T-cell (primary cell): ENCODE results near the gene PAFAH2. TPM values are rescaled to one million over a fixed set of nuclear protein-coding genes. Genes with fewer than 3 reads are reported as not detected.

ENCODE experiments used
- ATAC-seq, 4 experiments: fragments of 200-7000 bp in 3 of 4; fragments of 150-1000 bp in 1 of 4; cut with Tn5 transposase; replicated peaks in 1 of 4; 1 replicate in 3 of 4; 2 replicates in 1 of 4; pipeline ENCODE4 v1.10.0; 2021; ENCODE audit warnings: moderate library complexity in 3 of 4, mild to moderate bottlenecking in 2 of 4, moderate number of reproducible peaks in 1 of 4
- CTCF ChIA-PET, 2 donors: fragments of 300-600 bp; sonication (Branson Sonifier 250); formaldehyde crosslinking; loops; one replicate each; lab custom pipeline; 2022; ENCODE audit warnings: antibody characterized with exemption in 2 of 2; lab: Charles Lee
- POLR2A ChIA-PET, 2 donors: fragments of 300-600 bp; sonication (Branson Sonifier 250); formaldehyde crosslinking; loops; one replicate each; lab custom pipeline; 2022; ENCODE audit warnings: antibody characterized with exemption in 2 of 2; lab: Charles Lee
- DNase-seq, 35 experiments: peaks; one replicate each; pipeline versions ENCODE4 v3.0.0 to v3.0.0-alpha.2; 2013 to 2023
- H3K27ac ChIP-seq: one replicate; pipeline ENCODE4 v1.5.1; 2013; ENCODE audit warnings: low read length
- H3K27me3 ChIP-seq, 2 experiments: replicated peaks in 1 of 2; 1 replicate in 1 of 2; 2 replicates in 1 of 2; pipeline versions ENCODE4 v1.6.1 to v1.7.0; 2013; ENCODE audit warnings: low read length in 1 of 2, mixed read lengths in 1 of 2; ENCODE audit not compliant: control insufficient read depth in 2 of 2, insufficient read depth in 2 of 2; ENCODE audit errors: extremely low read depth in 1 of 2
- H3K36me3 ChIP-seq, 2 donors: 1 replicate in 1 of 2; 2 replicates in 1 of 2; pipeline versions ENCODE4 v1.6.1 to v1.7.0; 2013; ENCODE audit warnings: low read length in 1 of 2; ENCODE audit not compliant: control insufficient read depth in 2 of 2, insufficient read depth in 1 of 2; ENCODE audit errors: extremely low read depth in 1 of 2
- H3K4me1 ChIP-seq, 2 experiments: 1 replicate in 1 of 2; 2 replicates in 1 of 2; pipeline versions ENCODE4 v1.6.1 to v1.7.0; 2013; ENCODE audit warnings: low read length in 2 of 2, mixed read lengths in 1 of 2; ENCODE audit not compliant: insufficient read depth in 2 of 2, control insufficient read depth in 1 of 2; ENCODE audit errors: extremely low read depth in 1 of 2
- H3K4me3 ChIP-seq, 2 donors: 1 replicate in 1 of 2; 2 replicates in 1 of 2; pipeline versions ENCODE4 v1.5.1 to v1.7.0; 2013; ENCODE audit warnings: mild to moderate bottlenecking in 2 of 2, low read length in 1 of 2, moderate library complexity in 1 of 2; ENCODE audit not compliant: control insufficient read depth in 1 of 2; ENCODE audit errors: extremely low read depth in 1 of 2
- H3K9me3 ChIP-seq: 2 replicates; pipeline ENCODE4 v1.7.0; 2013
- H3K27ac Mint-ChIP-seq, 2 donors: one replicate each; pipeline ENCODE4 v1.8.0; 2020 to 2021; ENCODE audit warnings: mild to moderate bottlenecking in 2 of 2, mixed read lengths in 2 of 2
- H3K27me3 Mint-ChIP-seq, 2 donors: one replicate each; pipeline ENCODE4 v1.8.0; 2021 to 2022; ENCODE audit warnings: mixed read lengths in 2 of 2
- H3K36me3 Mint-ChIP-seq: one replicate; pipeline ENCODE4 v1.8.0; 2021; ENCODE audit warnings: mixed read lengths
- H3K4me1 Mint-ChIP-seq, 3 donors: one replicate each; pipeline ENCODE4 v1.8.0; 2020 to 2022; ENCODE audit warnings: mixed read lengths in 3 of 3, mild to moderate bottlenecking in 1 of 3
- H3K4me3 Mint-ChIP-seq, 3 donors: one replicate each; pipeline ENCODE4 v1.8.0; 2020 to 2022; ENCODE audit warnings: mild to moderate bottlenecking in 3 of 3, mixed read lengths in 3 of 3, moderate library complexity in 3 of 3
- H3K9me3 Mint-ChIP-seq, 3 donors: one replicate each; pipeline ENCODE4 v1.8.0; 2020 to 2022; ENCODE audit warnings: mixed read lengths in 3 of 3
- WGBS: methylation state at CpG from one replicate; pipeline ENCODE4 v1.1.5; 2013; ENCODE audit warnings: missing lambda C conversion rate; ENCODE audit not compliant: insufficient coverage; 5-methylcytosine and 5-hydroxymethylcytosine counted together
- total RNA-seq, 35 experiments: library from RNA in 6 of 35; stranded (reverse) in 6 of 35; fragments of 120-200 nt in 1 of 35; gene quantifications; one replicate each; pipeline versions ENCODE4 v1.2.1 to v1.2.4 and lab custom pipeline; 2013 to 2026

The PAFAH2 gene
- total RNA-seq, 5 donors from 2014 or later (not counting 1 experiment from before 2014, with no cell fraction given) = 10.2 to 30.2 (median 17.3) TPM

DNA sequence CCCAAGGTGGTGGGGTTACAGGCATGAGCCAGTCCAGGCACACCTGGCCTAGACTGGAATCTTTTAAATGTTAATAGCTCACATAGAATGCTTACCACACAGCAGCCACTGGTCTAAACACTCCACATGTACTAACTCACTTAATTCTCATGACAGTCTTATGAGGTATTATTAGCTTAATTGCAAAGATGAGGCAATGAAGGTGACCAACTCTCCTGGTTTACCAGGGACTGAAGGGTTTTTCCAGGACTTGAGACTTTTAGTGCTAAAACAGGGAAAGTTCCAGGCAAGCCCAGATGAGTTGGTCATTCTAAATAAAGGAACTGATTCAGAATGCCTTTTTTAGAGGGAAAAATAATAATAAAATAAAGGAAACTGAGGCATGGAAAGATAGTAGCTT, 84.7 kb downstream of the PAFAH2 start:
- H3K27me3 Mint-ChIP-seq = no peaks in the 10 kb centered on the region
- Histone ChIP-seq H3K36me3 (no peaks in the 10 kb centered on the region), H3K27ac (no peak overlapping the region), H3K9me3 (no peaks in the 10 kb centered on the region), H3K4me3 (no peak overlapping the region), H3K27me3 (no peaks in the 10 kb centered on the region), H3K4me1 (peaks cover 6 to 9% of the 10 kb centered on the region in 2 experiments)
- no peak overlapping the region for H3K4me3 Mint-ChIP-seq
- ChIA-PET CTCF (interaction anchor here in 1 of 2 donors (0.9 kb wide), 1 partner anchor 84 kb away, joined by 3 read pairs; the partner anchor contains the start of gene PAFAH2), POLR2A (interaction anchor here (0.5 to 0.6 kb wide), 2 partner anchors 11 to 519 kb away, joined by 3 read pairs; no protein-coding TSS in a partner anchor)
- H3K27ac Mint-ChIP-seq = no peak overlapping the region
- ATAC-seq = no peak
- peaks cover 6 to 14% (median 8%) of the 10 kb centered on the region in 3 donors for H3K4me1 Mint-ChIP-seq
- H3K9me3 Mint-ChIP-seq = no peaks in the 10 kb centered on the region
- no peaks in the 10 kb centered on the region for H3K36me3 Mint-ChIP-seq
- no peak for DNase-seq

DNA sequence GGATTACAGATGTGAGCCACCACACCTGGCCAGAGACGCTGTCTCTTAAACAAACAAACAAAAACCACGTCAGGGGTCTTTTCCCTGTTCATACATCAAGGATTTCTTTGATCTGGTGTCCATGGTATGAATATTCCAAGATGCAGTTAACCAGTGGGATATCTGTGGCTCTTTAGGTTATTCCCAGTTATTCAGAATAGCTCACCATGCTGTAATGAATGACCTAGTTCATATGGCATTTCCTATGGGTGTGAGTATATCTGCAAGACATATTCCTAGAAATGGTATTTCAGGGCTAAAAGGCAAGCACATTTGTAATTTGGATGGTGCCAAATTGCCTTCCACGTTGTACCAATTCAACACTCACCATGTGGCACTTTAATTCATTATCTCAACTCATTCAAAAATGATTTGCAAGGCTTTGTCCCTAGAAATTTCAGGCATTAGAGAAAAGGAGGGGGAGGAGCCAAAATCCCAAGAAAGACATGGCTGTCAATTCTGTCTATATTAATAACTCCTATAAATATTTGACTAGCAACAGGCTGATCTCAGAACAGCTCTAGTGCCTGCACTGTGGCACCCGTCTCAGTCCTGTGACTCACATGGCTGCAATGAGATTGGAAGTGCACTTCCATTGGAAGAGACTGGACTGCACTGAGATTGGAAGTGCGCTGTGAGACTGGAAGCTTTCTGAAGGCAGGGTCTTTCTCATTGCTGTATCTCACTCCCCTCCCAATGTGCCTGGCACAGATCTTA, 85.6 kb downstream of the PAFAH2 start:
- Histone ChIP-seq H3K27me3 (no peaks in the 10 kb centered on the region), H3K27ac (no peak overlapping the region), H3K4me1 (no peaks in the 10 kb centered on the region), H3K4me3 (no peak overlapping the region), H3K36me3 (no peaks in the 10 kb centered on the region), H3K9me3 (no peaks in the 10 kb centered on the region)
- DNase-seq (no peak), ATAC-seq (no peak)
- H3K27me3 Mint-ChIP-seq = no peaks in the 10 kb centered on the region
- no peaks in the 10 kb centered on the region for H3K9me3 Mint-ChIP-seq
- ChIA-PET CTCF (interaction anchor here in 1 of 2 donors (0.9 kb wide), 1 partner anchor 85 kb away, joined by 3 read pairs; the partner anchor contains the start of gene PAFAH2), POLR2A (no interaction called here)
- 100% methylated on average over 1 of the region's 5 CpGs for WGBS
- peaks cover 2 to 10% (median 2%) of the 10 kb centered on the region in 3 donors for H3K4me1 Mint-ChIP-seq
- no peaks in the 10 kb centered on the region for H3K36me3 Mint-ChIP-seq
- no peak overlapping the region for H3K4me3 Mint-ChIP-seq
- H3K27ac Mint-ChIP-seq = no peak overlapping the region

DNA sequence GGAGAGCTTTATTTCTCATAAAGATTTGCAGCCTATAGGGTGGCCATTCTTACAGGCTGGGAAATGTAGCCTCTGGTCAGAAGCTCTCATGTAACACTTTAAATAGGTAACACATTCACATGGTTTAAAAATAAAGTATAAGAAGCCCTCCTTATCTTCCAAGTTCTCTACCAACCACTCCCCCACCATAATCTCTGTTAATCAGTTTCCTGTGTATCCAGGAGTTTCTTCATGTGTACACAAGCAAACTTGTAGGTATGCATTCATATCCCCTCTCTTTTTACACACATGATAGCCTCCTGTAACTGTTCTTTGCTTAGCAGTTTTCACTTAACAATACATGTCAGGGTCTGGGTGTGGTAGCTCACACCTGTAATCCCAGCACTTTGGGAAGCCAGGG, 86.7 kb downstream of the PAFAH2 start:
- H3K27me3 ChIP-seq = no peaks in the 10 kb centered on the region

More for the DNA sequence above, 86.7 kb downstream of the PAFAH2 start:
- Mint-ChIP-seq H3K36me3 (no peaks in the 10 kb centered on the region), H3K27me3 (no peaks in the 10 kb centered on the region), H3K4me3 (no peak overlapping the region), H3K27ac (no peak overlapping the region), H3K4me1 (peaks cover 6 to 11% (median 7%) of the 10 kb centered on the region in 3 donors), H3K9me3 (no peaks in the 10 kb centered on the region)
- Histone ChIP-seq H3K9me3 (no peaks in the 10 kb centered on the region), H3K27ac (no peak overlapping the region), H3K36me3 (no peaks in the 10 kb centered on the region), H3K4me3 (no peak overlapping the region), H3K4me1 (peaks cover 0 to 8% of the 10 kb centered on the region in 2 experiments)
- DNase-seq = no peak
- ChIA-PET CTCF (interaction anchor here in 1 of 2 donors (0.6 kb wide), 1 partner anchor 91 kb away, joined by 4 read pairs; no protein-coding TSS in a partner anchor), POLR2A (no interaction called here)
- no peak for ATAC-seq

Other genes with a start within 250 kb of the PAFAH2 start
- gene SELENON, start 197.9 kb downstream of the PAFAH2 start, total RNA-seq = 10 to 100 TPM; 22.4 to 28.9 (median 25.9) TPM
- gene MTFR1L, start 178.1 kb downstream of the PAFAH2 start, total RNA-seq = 10 to 100 TPM; 39.6 to 48.1 (median 41.6) TPM
- gene AUNIP, start 138.6 kb downstream of the PAFAH2 start, total RNA-seq = under 1 TPM in 2 of 5 donors, not detected in 3; 0.20 to 0.35 TPM
- gene PAQR7, start 122.4 kb downstream of the PAFAH2 start, total RNA-seq = 1 to 10 TPM; 1.9 to 3.8 (median 3.0) TPM
- 10 to 100 TPM; 28.4 to 54.2 (median 45.2) TPM for gene STMN1, start 91.6 kb downstream of the PAFAH2 start, total RNA-seq
- under 1 TPM in 4 of 5 donors, not detected in 1; 0.08 to 0.19 (median 0.12) TPM for gene EXTL1, start 23.7 kb upstream of the PAFAH2 start, total RNA-seq
- gene SLC30A2, start 48.1 kb upstream of the PAFAH2 start, total RNA-seq = under 1 TPM in 3 of 5 donors, not detected in 2; 0.13 to 0.38 (median 0.19) TPM
- gene TRIM63, start 69.6 kb upstream of the PAFAH2 start, total RNA-seq = not detected
- 10 to 100 TPM in 3 of 5 donors, 1 to 10 TPM in 2; 8.8 to 23.6 (median 19.1) TPM for gene PDIK1L, start 113.8 kb upstream of the PAFAH2 start, total RNA-seq
- under 1 TPM in 1 of 5 donors, not detected in 4; 0.09 TPM for gene FAM110D, start 161.0 kb upstream of the PAFAH2 start, total RNA-seq
- not detected for gene C1orf232, start 170.9 kb upstream of the PAFAH2 start, total RNA-seq
- gene ZNF593, start 171.8 kb upstream of the PAFAH2 start, total RNA-seq = 10 to 100 TPM in 3 of 5 donors, 1 to 10 TPM in 2; 8.5 to 17.7 (median 17.1) TPM
- gene ZNF593OS, start 173.8 kb upstream of the PAFAH2 start, total RNA-seq = not detected
- 1 to 10 TPM; 2.9 to 6.8 (median 3.6) TPM for gene CNKSR1, start 179.4 kb upstream of the PAFAH2 start, total RNA-seq
- gene CATSPER4, start 192.5 kb upstream of the PAFAH2 start, total RNA-seq = not detected
- 10 to 100 TPM; 14.2 to 28.5 (median 20.7) TPM for gene CEP85, start 236.1 kb upstream of the PAFAH2 start, total RNA-seq